HFF-Myc (cell line): ENCODE data around the gene ZNG1A.
"Not testable (repeated sequence)": the region's sequence is repeated elsewhere in the genome, so short reads cannot be mapped to it uniquely, and the experiment has no call there.

Experiments
- DNase-seq: peaks from one replicate; pipeline ENCODE4 v3.0.0-alpha.2; 2011; ENCODE audit warnings: low read depth; ENCODE audit errors: extremely low read depth
- H3K4me3 ChIP-seq: replicated peaks from 2 replicates; pipeline ENCODE4 v1.5.1; 2011; ENCODE audit warnings: low read depth, mild to moderate bottlenecking, control low read depth, low read length
- CTCF ChIP-seq: IDR thresholded peaks from 2 replicates; pipeline ENCODE4 v1.5.1; 2012; ENCODE audit warnings: mild to moderate bottlenecking, low read depth, low read length, control low read depth; ENCODE audit errors: missing control alignments

Gene ZNG1A

GRCh38 chr9:211557-211956 is 32.7 kb upstream of the ZNG1A start:
- no peak for TF ChIP-seq CTCF
- no peak overlapping the region for H3K4me3 ChIP-seq
- no peak for DNase-seq

- no peak for DNase-seq
- no peak for TF ChIP-seq CTCF
- no peak overlapping the region for H3K4me3 ChIP-seq
Observed at GRCh38 chr9:211036-211435, 32.2 kb upstream of the ZNG1A start.

- no peak overlapping the region for H3K4me3 ChIP-seq
- DNase-seq = no peak
- no peak for TF ChIP-seq CTCF
Observed at GRCh38 chr9:209143-209758, 30.4 kb upstream of the ZNG1A start.

- H3K4me3 ChIP-seq = no peak overlapping the region
- no peak for DNase-seq
- TF ChIP-seq CTCF = no peak
Observed at GRCh38 chr9:206481-206880, 27.6 kb upstream of the ZNG1A start.

- not testable (repeated sequence) for H3K4me3 ChIP-seq, DNase-seq
Observed at GRCh38 chr9:199601-200000, 20.7 kb upstream of the ZNG1A start.

- not testable (repeated sequence) for DNase-seq
- H3K4me3 ChIP-seq = peak overlapping the region; percentile 50
Observed at GRCh38 chr9:178140-178825, 573 bp downstream of the ZNG1A start.

GRCh38 chr9:169757-170156 is 9.1 kb downstream of the ZNG1A start:
- not testable (repeated sequence) for DNase-seq, H3K4me3 ChIP-seq

GRCh38 chr9:159871-160270 is 19.0 kb downstream of the ZNG1A start:
- H3K4me3 ChIP-seq, DNase-seq: not testable (repeated sequence)

GRCh38 chr9:151173-151572 is 27.7 kb downstream of the ZNG1A start:
- H3K4me3 ChIP-seq = not testable (repeated sequence)

GRCh38 chr9:139880-140279 is 39.0 kb downstream of the ZNG1A start:
- not testable (repeated sequence) for H3K4me3 ChIP-seq, DNase-seq

More at GRCh38 chr9:151173-151572, 27.7 kb downstream of the ZNG1A start:
- DNase-seq = not testable (repeated sequence)

GRCh38 chr9:117995-118467 is 60.8 kb downstream of the ZNG1A start, which contains the start of gene FOXD4:
Gene FOXD4 (minus strand): TSS chr9:118417. CDS start chr9:118119, 298 bp downstream.
- not testable (repeated sequence) for DNase-seq, H3K4me3 ChIP-seq

GRCh38 chr9:117144-117994 is 61.5 kb downstream of the ZNG1A start:
- DNase-seq, H3K4me3 ChIP-seq: not testable (repeated sequence)
